ENCODE results near the gene TMEM9.

The TMEM9 gene

GRCh38 chr1:201154389-201155165 lies at the start of gene TMEM9:
Gene TMEM9 (minus strand): TSS chr1:201154474. CDS start chr1:201153923, 551 bp downstream.
- peak; percentile 92 for DNase-seq

- no peak for DNase-seq
Observed at GRCh38 chr1:201198598-201198997, 44.3 kb upstream of the TMEM9 start.

GRCh38 chr1:201194046-201194445 lies 39.8 kb upstream of the TMEM9 start:
- no peak for DNase-seq

- DNase-seq = no peak
Observed at GRCh38 chr1:201192261-201192788, 38.1 kb upstream of the TMEM9 start.

- DNase-seq = no peak
Observed at GRCh38 chr1:201191653-201192260, 37.5 kb upstream of the TMEM9 start.

GRCh38 chr1:201190624-201191051 lies 36.4 kb upstream of the TMEM9 start, which contains the start of gene IGFN1:
Gene IGFN1 (plus strand): TSS chr1:201190824. CDS start chr1:201193294, 2,470 bp downstream.
- DNase-seq = no peak

- no peak for DNase-seq
Observed at GRCh38 chr1:201190005-201190404, 35.7 kb upstream of the TMEM9 start.

- DNase-seq = no peak
Observed at GRCh38 chr1:201189085-201189484, 34.8 kb upstream of the TMEM9 start.

GRCh38 chr1:201186192-201186591 lies 31.9 kb upstream of the TMEM9 start:
- no peak for DNase-seq

GRCh38 chr1:201185527-201186128 lies 31.4 kb upstream of the TMEM9 start:
- DNase-seq = no peak

- DNase-seq = no peak
Observed at GRCh38 chr1:201185123-201185453, 30.8 kb upstream of the TMEM9 start.

GRCh38 chr1:201184307-201185122 lies 30.2 kb upstream of the TMEM9 start:
- DNase-seq = no peak

GRCh38 chr1:201183753-201184152 lies 29.5 kb upstream of the TMEM9 start:
- no peak for DNase-seq

GRCh38 chr1:201183209-201183608 lies 28.9 kb upstream of the TMEM9 start:
- peak; percentile 32 for DNase-seq

GRCh38 chr1:201181726-201182125 lies 27.5 kb upstream of the TMEM9 start:
- DNase-seq = no peak

- DNase-seq = no peak
Observed at GRCh38 chr1:201181323-201181722, 27.0 kb upstream of the TMEM9 start.

GRCh38 chr1:201180901-201181300 lies 26.6 kb upstream of the TMEM9 start:
- no peak for DNase-seq

- no peak for DNase-seq
Observed at GRCh38 chr1:201180141-201180540, 25.9 kb upstream of the TMEM9 start.

- no peak for DNase-seq
Observed at GRCh38 chr1:201178718-201179117, 24.4 kb upstream of the TMEM9 start.

- DNase-seq = no peak
Observed at GRCh38 chr1:201176940-201177339, 22.7 kb upstream of the TMEM9 start.

- no peak for DNase-seq
Observed at GRCh38 chr1:201175820-201176500, 21.7 kb upstream of the TMEM9 start.

- no peak for DNase-seq
Observed at GRCh38 chr1:201173736-201174135, 19.5 kb upstream of the TMEM9 start.
